NOMO-1 treated with dmso at 0.1 percent for 144 hours (cell line): ENCODE data around the gene USP22.
"Not testable (repeated sequence)": the region's sequence is repeated elsewhere in the genome, so short reads cannot be mapped to it uniquely, and the experiment has no call there.

Source experiments
- DNase-seq: peaks from one replicate; lab custom pipeline; 2025; ENCODE audit not compliant: unreplicated experiment; lab: John Stamatoyannopoulos, UW

The USP22 gene

GRCh38 chr17:21042458-21043295, at the start of gene USP22:
USP22 (minus strand) TSS chr17:21043011; CDS start chr17:21042835, 176 bp downstream.
- DNase-seq, result peak; percentile 67

- no peak for DNase-seq
Observed at GRCh38 chr17:21090902-21091618, 48.2 kb upstream of the USP22 start.

GRCh38 chr17:21089933-21090901, 47.4 kb upstream of the USP22 start:
- DNase-seq, result no peak

DNA sequence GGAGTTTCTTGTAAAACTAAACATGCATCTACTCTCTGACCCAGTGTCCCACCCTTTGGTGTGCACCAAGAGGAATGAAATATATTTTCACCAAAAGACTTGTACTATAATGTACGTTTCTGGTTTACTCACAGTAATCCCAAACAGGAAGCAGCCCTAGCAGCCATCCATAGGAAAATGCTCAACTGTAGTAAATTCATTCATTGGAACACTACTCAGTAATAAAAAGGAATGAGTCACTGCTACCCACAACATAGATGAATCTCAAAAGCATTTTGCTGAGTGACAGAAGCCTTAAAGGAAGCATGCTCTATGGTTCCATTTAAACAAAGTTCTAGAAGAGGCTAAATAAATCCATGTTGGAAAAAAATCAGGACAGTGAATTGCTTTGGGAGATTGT, 46.3 kb upstream of the USP22 start:
- no peak for DNase-seq

- no peak for DNase-seq
Observed at GRCh38 chr17:21085707-21086106, 42.9 kb upstream of the USP22 start.

GRCh38 chr17:21085280-21085679, 42.5 kb upstream of the USP22 start:
- DNase-seq, result not testable (repeated sequence)

DNA sequence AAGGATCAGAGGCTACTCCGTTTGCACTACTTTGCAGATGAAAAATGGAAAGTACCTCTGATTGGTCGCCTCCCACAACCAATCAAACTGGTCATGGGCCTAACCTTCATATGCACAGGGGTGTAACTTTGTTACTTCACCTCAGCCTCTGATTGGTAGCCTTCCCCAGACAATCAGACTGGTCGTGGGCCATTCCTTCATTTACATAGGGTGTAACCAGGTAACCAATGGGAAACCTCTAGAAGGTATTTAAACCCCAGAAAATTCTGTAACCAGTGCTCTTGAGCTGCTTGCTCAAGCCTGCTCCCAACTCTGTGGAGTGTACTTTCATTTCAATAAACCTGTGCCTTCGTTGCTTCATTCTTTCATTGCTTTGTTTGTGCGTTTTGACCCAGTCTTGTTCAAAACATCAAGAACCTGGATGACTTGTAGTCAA, 39.2 kb upstream of the USP22 start:
- DNase-seq, result no peak

DNA sequence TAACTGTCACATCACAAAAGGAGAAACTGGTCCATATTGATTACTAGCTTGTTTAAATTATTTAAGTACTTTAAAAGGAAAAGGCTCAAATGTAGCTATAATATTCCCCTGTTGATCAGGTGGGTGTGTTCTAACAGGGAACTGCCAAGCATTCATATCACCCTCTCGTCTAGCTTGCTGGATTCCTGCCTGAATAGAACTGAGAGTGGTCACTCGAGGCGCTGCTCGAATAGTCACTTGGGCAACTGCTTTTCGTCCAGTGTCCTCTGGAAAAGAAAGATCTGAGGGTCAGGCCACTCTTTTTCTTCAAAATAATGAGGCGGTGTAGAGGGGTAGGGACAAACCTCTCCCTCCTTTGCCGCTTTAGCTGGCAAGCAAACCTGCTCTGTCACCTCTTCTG, 36.4 kb upstream of the USP22 start:
- no peak for DNase-seq

- no peak for DNase-seq
Observed at GRCh38 chr17:21078016-21078780, 35.4 kb upstream of the USP22 start.

- no peak for DNase-seq
Observed at GRCh38 chr17:21077281-21077680, 34.5 kb upstream of the USP22 start.

- no peak for DNase-seq
Observed at GRCh38 chr17:21076242-21076641, 33.4 kb upstream of the USP22 start.

DNA sequence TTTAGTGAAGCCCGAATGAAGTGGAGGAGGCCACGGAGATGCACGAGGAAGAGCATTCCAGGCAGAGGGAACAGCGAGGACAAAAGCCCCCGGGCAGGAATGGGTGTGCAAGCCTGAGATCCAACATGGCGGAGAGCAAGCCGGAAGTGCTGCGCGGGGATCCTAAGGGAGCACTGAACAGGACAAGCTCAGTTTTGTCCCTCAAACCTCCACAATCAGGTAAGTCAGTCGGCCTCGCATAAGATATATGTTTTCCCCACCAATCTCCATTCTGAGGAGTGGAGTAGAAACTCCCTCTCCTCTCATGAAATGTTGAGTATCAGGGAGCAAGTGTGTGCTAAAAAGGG, 32.9 kb upstream of the USP22 start:
- no peak for DNase-seq

DNA sequence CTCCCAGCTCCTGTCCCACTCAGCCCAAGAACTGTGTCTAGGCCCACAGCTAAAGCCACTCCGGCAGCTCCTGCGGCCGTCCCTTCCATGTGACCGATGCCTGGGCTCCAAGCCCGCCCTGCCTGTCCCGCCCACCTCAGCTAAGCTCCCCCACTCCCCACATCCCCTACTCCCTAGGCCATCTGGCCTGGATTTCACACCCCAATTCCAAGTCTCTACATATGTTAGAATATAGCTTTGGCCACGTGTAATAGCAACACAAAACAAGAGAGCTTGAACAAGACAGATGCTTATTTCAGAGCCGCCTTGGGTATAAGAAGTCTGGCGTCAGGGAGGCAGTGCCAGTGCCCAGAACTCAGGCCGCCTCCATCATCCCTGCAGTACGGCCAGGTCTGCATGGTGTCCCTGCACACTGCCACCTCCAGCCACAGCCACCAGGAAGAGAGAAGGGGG, 30.0 kb upstream of the USP22 start:
- DNase-seq, result no peak

- no peak for DNase-seq
Observed at GRCh38 chr17:21066394-21066793, 23.6 kb upstream of the USP22 start.

DNA sequence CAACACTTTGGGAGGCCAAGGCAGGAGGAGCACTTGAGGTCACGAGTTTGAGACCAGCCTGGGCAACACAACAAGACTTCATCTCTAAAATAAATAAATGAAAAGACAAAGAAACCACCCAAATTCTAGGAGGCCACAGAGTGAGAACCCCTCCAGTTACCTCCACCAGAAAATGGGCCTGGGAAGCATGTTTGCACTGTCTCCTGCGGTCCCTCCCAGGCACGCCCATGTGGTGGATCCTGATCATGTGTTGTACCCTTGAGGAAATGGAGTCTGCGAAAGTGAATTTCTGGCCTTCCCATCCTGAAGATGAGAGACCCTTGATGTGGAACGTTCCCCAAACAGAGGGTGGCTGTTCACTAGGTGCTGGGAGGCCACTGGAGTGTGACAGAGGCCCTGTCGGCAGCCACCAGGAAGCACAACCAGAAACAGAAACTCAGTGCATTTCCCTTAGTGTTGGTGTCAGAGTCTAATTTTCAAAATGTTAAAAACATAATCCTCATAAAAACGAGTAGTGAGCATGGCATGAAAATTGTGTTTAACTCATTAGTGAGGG, 19.2 kb upstream of the USP22 start:
- no peak for DNase-seq

DNA sequence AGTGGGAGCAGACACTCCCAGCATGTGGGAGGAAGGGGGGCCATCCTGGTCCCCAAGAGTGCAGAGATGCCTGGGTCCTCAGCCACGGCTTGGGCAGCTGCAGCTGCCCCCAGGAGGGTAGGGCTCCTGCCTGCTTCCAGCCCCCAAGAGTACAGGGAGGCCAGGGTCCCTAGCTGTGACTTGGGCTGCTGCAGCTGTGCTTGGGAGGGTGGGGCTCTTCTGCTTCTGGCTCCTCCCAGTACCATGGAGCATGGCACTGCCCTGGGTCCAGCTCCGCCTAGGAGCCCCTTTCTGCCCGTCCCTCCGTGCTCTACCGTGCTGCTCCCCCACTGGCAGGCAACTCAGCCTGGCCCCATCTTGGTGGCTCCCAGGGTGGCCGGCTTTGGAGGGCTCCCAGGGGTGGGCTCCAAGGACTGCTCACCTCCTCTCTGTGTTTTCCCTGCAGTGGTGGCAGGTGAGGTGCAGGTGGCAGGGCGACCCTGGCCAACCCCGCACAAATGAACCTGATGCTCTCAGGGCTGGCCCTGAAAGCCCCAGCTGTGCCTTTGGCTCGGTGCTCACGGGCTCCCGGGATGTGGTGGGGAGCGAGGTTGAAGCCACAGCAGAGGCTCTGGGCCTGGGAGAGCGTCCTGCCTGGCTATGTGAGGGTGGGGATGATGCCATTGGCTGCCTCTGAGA, 18.5 kb upstream of the USP22 start:
- no peak for DNase-seq

- no peak for DNase-seq
Observed at GRCh38 chr17:21059761-21060160, 16.9 kb upstream of the USP22 start.

GRCh38 chr17:21058098-21058893, 15.5 kb upstream of the USP22 start:
- DNase-seq, result no peak

- not testable (repeated sequence) for DNase-seq
Observed at GRCh38 chr17:21053056-21053455, 10.2 kb upstream of the USP22 start.
